CD4-positive, alpha-beta T cell treated with Interleukin-10 for 1 hour (primary cell): ENCODE data around the gene PDCD5.
"Not testable (repeated sequence)": the region's sequence is repeated elsewhere in the genome, so short reads cannot be mapped to it uniquely, and the experiment has no call there.

Experiments
- DNase-seq: peaks from one replicate; pipeline ENCODE4 v3.0.0-alpha.2; 2020

The PDCD5 gene

GRCh38 chr19:32580353-32580900, 563 bp upstream of the PDCD5 start:
- DNase-seq: no peak

- peak; percentile 28 for DNase-seq
Measured at GRCh38 chr19:32581705-32582179, 752 bp downstream of the PDCD5 start.

- not testable (repeated sequence) for DNase-seq
Measured at GRCh38 chr19:32587747-32588504, 6.9 kb downstream of the PDCD5 start.

- no peak for DNase-seq
Measured at GRCh38 chr19:32594021-32594420, 13.0 kb downstream of the PDCD5 start.

- DNase-seq: no peak
Measured at GRCh38 chr19:32595491-32595890, 14.5 kb downstream of the PDCD5 start.

GRCh38 chr19:32598022-32598421, 17.0 kb downstream of the PDCD5 start:
- no peak for DNase-seq

- DNase-seq: no peak
Measured at GRCh38 chr19:32599258-32599657, 18.3 kb downstream of the PDCD5 start.

GRCh38 chr19:32599736-32600157, 18.8 kb downstream of the PDCD5 start:
- DNase-seq: peak; percentile 65

- no peak for DNase-seq
Measured at GRCh38 chr19:32603961-32604360, 23.0 kb downstream of the PDCD5 start.

- no peak for DNase-seq
Measured at GRCh38 chr19:32605544-32605943, 24.6 kb downstream of the PDCD5 start.

GRCh38 chr19:32606289-32606688, 25.3 kb downstream of the PDCD5 start:
- DNase-seq: no peak

GRCh38 chr19:32607479-32607878, 26.5 kb downstream of the PDCD5 start:
- DNase-seq: no peak

GRCh38 chr19:32611161-32611560, 30.2 kb downstream of the PDCD5 start:
- no peak for DNase-seq

- no peak for DNase-seq
Measured at GRCh38 chr19:32613008-32613407, 32.0 kb downstream of the PDCD5 start.

GRCh38 chr19:32614916-32615315, 33.9 kb downstream of the PDCD5 start:
- DNase-seq: no peak

- no peak for DNase-seq
Measured at GRCh38 chr19:32615569-32615968, 34.6 kb downstream of the PDCD5 start.

- DNase-seq: no peak
Measured at GRCh38 chr19:32619051-32619685, 38.2 kb downstream of the PDCD5 start.

GRCh38 chr19:32622002-32622401, 41.0 kb downstream of the PDCD5 start:
- no peak for DNase-seq

GRCh38 chr19:32624410-32624809, 43.4 kb downstream of the PDCD5 start:
- DNase-seq: no peak

GRCh38 chr19:32626969-32627368, 46.0 kb downstream of the PDCD5 start:
- DNase-seq: no peak

- no peak for DNase-seq
Measured at GRCh38 chr19:32627714-32628270, 46.8 kb downstream of the PDCD5 start.

GRCh38 chr19:32630338-32630737, 49.3 kb downstream of the PDCD5 start:
- no peak for DNase-seq

GRCh38 chr19:32631381-32631780, 50.4 kb downstream of the PDCD5 start:
- DNase-seq: no peak
